D721Med (cell line): ENCODE measurements around the gene VWC2.

Source experiments
- DNase-seq: peaks from one replicate; pipeline ENCODE4 v3.0.0; 2011; ENCODE audit warnings: low spot score; ENCODE audit not compliant: insufficient read length
- FAIRE-seq: peaks from 2 replicates; lab custom pipeline; 2011; peaks lifted over from hg19 to GRCh38; lab: Jason Lieb, UNC
- TF ChIP-seq, protein P1 (sequence below): IDR thresholded peaks from 2 replicates; pipeline ENCODE4 v1.5.1; 2012; ENCODE audit warnings: mild to moderate bottlenecking, control low read depth; ENCODE audit not compliant: insufficient read depth; ENCODE audit errors: missing control alignments

Gene VWC2

GRCh38 chr7:49821181-49821580 lies 47.7 kb downstream of the VWC2 start:
- FAIRE-seq = no peak
- no peak for DNase-seq
- TF ChIP-seq, protein P1, sequence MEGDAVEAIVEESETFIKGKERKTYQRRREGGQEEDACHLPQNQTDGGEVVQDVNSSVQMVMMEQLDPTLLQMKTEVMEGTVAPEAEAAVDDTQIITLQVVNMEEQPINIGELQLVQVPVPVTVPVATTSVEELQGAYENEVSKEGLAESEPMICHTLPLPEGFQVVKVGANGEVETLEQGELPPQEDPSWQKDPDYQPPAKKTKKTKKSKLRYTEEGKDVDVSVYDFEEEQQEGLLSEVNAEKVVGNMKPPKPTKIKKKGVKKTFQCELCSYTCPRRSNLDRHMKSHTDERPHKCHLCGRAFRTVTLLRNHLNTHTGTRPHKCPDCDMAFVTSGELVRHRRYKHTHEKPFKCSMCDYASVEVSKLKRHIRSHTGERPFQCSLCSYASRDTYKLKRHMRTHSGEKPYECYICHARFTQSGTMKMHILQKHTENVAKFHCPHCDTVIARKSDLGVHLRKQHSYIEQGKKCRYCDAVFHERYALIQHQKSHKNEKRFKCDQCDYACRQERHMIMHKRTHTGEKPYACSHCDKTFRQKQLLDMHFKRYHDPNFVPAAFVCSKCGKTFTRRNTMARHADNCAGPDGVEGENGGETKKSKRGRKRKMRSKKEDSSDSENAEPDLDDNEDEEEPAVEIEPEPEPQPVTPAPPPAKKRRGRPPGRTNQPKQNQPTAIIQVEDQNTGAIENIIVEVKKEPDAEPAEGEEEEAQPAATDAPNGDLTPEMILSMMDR = no peak

- FAIRE-seq (no peak), DNase-seq (no peak)
- TF ChIP-seq, protein P1 = no peak
Observed at GRCh38 chr7:49822856-49823255, 49.4 kb downstream of the VWC2 start.

DNA sequence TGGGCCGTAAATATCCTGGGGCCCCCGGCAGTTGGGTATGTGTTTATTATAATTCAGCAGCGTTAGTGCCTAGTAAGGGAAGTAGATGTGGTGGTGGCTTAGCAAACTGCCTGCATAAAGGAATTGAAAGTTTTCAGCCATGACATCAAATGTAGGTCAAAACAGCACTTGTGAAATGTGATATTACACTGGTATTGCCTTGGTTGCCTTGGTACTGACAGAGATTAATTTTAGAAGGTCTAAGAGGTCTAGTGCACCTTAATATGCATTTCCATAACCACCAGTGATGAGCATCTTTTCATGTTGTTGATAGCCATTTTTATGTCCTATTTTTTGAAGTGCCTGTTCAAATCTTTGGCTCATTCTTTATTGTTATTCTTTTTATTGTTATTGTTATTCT lies 50.1 kb downstream of the VWC2 start:
- TF ChIP-seq, protein P1 = no peak
- DNase-seq = no peak
- FAIRE-seq = peak; percentile 41

DNA sequence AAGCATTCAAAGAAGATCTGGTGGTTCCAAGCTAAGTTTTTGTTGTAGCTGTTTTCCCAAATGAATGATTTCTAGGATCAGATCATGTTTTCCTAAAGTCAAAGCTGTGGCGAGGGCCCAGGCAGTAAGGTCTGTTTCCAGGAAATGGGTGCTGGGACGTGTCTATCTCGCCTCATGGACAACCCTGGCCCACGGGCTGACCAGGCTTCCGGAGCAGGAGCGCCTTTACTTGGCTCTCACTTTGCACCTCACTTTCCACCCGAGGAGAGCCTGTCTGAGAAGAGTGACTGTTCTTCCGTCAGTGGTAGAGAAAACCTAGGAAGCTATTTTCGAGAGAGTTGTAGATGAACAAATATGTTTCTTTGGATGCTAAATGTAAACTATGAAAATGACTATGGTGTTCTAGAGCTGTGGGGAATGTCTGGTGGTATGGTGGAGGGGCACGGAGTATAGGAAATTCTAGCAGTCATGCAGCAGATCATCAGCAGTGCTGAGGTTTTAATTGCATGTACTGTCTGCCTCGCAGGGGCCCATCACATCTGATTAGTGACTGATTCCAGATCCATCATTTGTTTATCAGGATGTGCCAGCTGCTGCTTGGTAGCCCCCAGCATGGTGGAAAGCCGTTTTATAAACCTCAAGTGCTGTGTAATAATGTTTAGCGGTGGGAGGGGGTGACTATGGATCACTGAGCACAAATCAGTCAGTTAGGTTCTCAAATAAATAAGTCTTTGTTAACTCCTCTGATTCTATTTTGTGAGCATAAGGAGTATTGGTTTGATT lies 66.6 kb downstream of the VWC2 start:
- TF ChIP-seq, protein P1 = no peak
- DNase-seq (no peak), FAIRE-seq (no peak)

GRCh38 chr7:49840751-49841405 lies 67.4 kb downstream of the VWC2 start:
- TF ChIP-seq, protein P1 = no peak
- DNase-seq (no peak), FAIRE-seq (no peak)

DNA sequence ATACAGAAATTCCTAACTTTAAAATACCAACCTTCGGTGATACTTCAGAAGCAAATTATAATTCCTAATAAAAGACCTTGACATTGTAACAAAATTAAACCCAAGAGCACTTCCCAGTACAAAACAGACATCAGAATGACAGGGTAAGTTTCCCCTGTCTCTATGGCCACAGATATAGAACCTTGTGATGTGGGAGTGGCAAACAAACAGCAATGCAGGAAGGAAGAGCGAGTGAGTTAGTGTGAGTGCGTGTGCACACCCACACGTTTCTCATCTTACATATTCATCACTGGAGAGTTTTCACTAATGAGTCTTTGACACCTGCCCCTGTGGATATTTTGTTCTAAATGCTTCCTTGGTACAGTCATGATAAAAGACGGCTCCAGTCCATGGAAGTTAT lies 72.2 kb downstream of the VWC2 start:
- FAIRE-seq (no peak), DNase-seq (no peak)
- TF ChIP-seq, protein P1 = no peak
